22Rv1 (cell line): ENCODE data around the gene LGSN.

Experiments
- ZFX ChIP-seq: fragments of 450-650 bp; IDR thresholded peaks from 2 replicates; pipeline ENCODE4 v1.6.1; 2017; ENCODE audit warnings: antibody characterized with exemption, borderline replicate concordance
- TF ChIP-seq, protein P1 (sequence below): fragments of 450-650 bp; IDR thresholded peaks from 2 replicates; pipeline ENCODE4 v1.5.1; 2017; ENCODE audit warnings: mild to moderate bottlenecking

DNA sequence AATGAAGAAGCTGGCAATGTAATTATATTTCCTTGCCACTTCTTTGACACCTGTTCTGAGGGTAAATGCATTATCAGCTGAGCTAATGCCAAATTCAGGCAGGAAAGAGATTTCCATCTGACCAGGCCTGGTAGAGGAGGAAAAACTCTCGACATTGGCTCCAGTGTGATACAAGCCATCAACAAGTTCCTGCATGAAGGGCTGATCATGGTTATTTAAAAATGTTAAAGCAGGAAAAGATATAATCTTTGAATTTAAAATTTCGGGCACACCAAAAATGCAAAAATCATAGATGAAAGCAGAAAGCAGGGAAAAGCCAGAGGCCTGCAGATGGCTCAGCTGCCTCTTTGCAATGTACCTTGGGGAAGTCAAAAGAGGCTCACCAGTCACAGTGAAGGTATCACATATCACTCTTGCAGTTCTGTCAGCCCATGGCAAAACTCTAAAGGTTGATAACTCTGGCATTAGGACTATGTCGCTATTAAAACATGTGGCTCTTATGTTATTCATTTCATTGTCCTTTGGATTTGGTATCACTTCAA, 39.1 kb downstream of the LGSN start:
- TF ChIP-seq, protein P1, sequence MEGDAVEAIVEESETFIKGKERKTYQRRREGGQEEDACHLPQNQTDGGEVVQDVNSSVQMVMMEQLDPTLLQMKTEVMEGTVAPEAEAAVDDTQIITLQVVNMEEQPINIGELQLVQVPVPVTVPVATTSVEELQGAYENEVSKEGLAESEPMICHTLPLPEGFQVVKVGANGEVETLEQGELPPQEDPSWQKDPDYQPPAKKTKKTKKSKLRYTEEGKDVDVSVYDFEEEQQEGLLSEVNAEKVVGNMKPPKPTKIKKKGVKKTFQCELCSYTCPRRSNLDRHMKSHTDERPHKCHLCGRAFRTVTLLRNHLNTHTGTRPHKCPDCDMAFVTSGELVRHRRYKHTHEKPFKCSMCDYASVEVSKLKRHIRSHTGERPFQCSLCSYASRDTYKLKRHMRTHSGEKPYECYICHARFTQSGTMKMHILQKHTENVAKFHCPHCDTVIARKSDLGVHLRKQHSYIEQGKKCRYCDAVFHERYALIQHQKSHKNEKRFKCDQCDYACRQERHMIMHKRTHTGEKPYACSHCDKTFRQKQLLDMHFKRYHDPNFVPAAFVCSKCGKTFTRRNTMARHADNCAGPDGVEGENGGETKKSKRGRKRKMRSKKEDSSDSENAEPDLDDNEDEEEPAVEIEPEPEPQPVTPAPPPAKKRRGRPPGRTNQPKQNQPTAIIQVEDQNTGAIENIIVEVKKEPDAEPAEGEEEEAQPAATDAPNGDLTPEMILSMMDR, result no peak
- no peak for TF ChIP-seq ZFX
